Vagina (tissue), 2 donors: ENCODE data around the gene SLC39A11. TPM values are rescaled to one million over a fixed set of nuclear protein-coding genes. Genes with fewer than 3 reads are reported as not detected.

Experiments
- DNase-seq, 2 donors: peaks; one replicate each; pipeline ENCODE4 v3.0.0-alpha.2; 2017; ENCODE audit errors: extremely low spot score in 2 of 2
- H3K27ac ChIP-seq: fragments of 200-600 bp; sonication (generic); one replicate; pipeline ENCODE4 v1.5.1; 2019
- H3K27me3 ChIP-seq: fragments of 200-600 bp; sonication (generic); one replicate; pipeline ENCODE4 v1.5.1; 2019
- H3K36me3 ChIP-seq, 2 donors: fragments of 200-600 bp; sonication (generic); one replicate each; pipeline ENCODE4 v1.5.1; 2017 to 2019
- H3K4me1 ChIP-seq: fragments of 200-600 bp; sonication (generic); one replicate; pipeline ENCODE4 v1.5.1; 2019
- H3K4me3 ChIP-seq, 2 donors: fragments of 200-600 bp; sonication (generic); 1 replicate in 1 of 2; 2 replicates in 1 of 2; pipeline ENCODE4 v1.5.1; 2016 to 2019
- H3K9me3 ChIP-seq: fragments of 200-600 bp; sonication (generic); one replicate; pipeline ENCODE4 v1.5.1; 2019
- CTCF ChIP-seq, 3 experiments: fragments of 450-650 bp in 2 of 3; fragments of 200-600 bp in 1 of 3; sonication (generic) in 1 of 3; IDR thresholded peaks; one replicate each; pipeline ENCODE4 v1.5.1; 2017 to 2019; ENCODE audit warnings: antibody characterized with exemption in 3 of 3, mild to moderate bottlenecking in 2 of 3, moderate library complexity in 2 of 3
- POLR2A ChIP-seq, 2 donors: fragments of 450-650 bp; IDR thresholded peaks; one replicate each; pipeline ENCODE4 v1.6.1; 2017; ENCODE audit warnings: antibody characterized with exemption in 2 of 2, mild to moderate bottlenecking in 2 of 2, moderate library complexity in 2 of 2
- POLR2AphosphoS5 ChIP-seq, 2 donors: sonication (generic); formaldehyde crosslinking; IDR thresholded peaks; one replicate each; pipeline ENCODE4 v1.9.0; 2017; ENCODE audit warnings: antibody characterized with exemption in 2 of 2, mild to moderate bottlenecking in 2 of 2, low read depth in 1 of 2; ENCODE audit not compliant: insufficient read depth in 1 of 2
- intact Hi-C: fragments of 100-400 bp; cut with DNase I; formaldehyde crosslinking; loops from one replicate; pipeline ENCODE4 v1.15.1; 2023
- total RNA-seq: library from RNA; depleted of rRNA; stranded (reverse); fragments of >200 nt; gene quantifications from one replicate; pipeline ENCODE4 v1.2.3, GENCODE V29; 2016

Gene SLC39A11
- total RNA-seq, 1 donor from 2014 or later, result 22.6 TPM

- H3K27me3 ChIP-seq, result no peaks in the 10 kb centered on the region
- intact Hi-C loops, result no loop called here
- TF ChIP-seq CTCF (IDR thresholded peaks at IDR 0.05), result no peak
- no peak for TF ChIP-seq POLR2A (IDR thresholded peaks at IDR 0.05)
- TF ChIP-seq POLR2AphosphoS5 (IDR thresholded peaks at IDR 0.05; ENCODE audit: insufficient read depth in 1 of 2, low read depth in 1 of 2), result no peak
- no peak for DNase-seq
- H3K9me3 ChIP-seq, result no peaks in the 10 kb centered on the region
- H3K36me3 ChIP-seq, result no peaks in the 10 kb centered on the region
- H3K27ac ChIP-seq, result no peak overlapping the region
- no peak overlapping the region for H3K4me3 ChIP-seq
- peaks cover 20% of the 10 kb centered on the region for H3K4me1 ChIP-seq
These were observed 114.6 kb downstream of the SLC39A11 start for GRCh38 chr17:72977771-72978417.

GRCh38 chr17:72976971-72977770, 115.3 kb downstream of the SLC39A11 start:
- TF ChIP-seq CTCF (IDR thresholded peaks at IDR 0.05), result no peak
- no peak for TF ChIP-seq POLR2AphosphoS5 (IDR thresholded peaks at IDR 0.05; ENCODE audit: insufficient read depth in 1 of 2, low read depth in 1 of 2)
- TF ChIP-seq POLR2A (IDR thresholded peaks at IDR 0.05), result no peak
- H3K27ac ChIP-seq, result no peak overlapping the region
- DNase-seq, result no peak
- no peaks in the 10 kb centered on the region for H3K9me3 ChIP-seq
- intact Hi-C loops, result no loop called here
- no peaks in the 10 kb centered on the region for H3K36me3 ChIP-seq
- H3K27me3 ChIP-seq, result no peaks in the 10 kb centered on the region
- H3K4me1 ChIP-seq, result peaks cover 20% of the 10 kb centered on the region
- H3K4me3 ChIP-seq, result no peak overlapping the region

GRCh38 chr17:72975509-72975908, 117.0 kb downstream of the SLC39A11 start:
- H3K4me1 ChIP-seq, result peaks cover 20% of the 10 kb centered on the region

GRCh38 chr17:72974605-72975232, 117.8 kb downstream of the SLC39A11 start:
- TF ChIP-seq POLR2A (IDR thresholded peaks at IDR 0.05) (no peak), CTCF (IDR thresholded peaks at IDR 0.05) (no peak), POLR2AphosphoS5 (IDR thresholded peaks at IDR 0.05; ENCODE audit: insufficient read depth in 1 of 2, low read depth in 1 of 2) (no peak)
- no peak for DNase-seq
- H3K4me1 ChIP-seq, result peaks cover 20% of the 10 kb centered on the region
- H3K9me3 ChIP-seq, result no peaks in the 10 kb centered on the region
- no peak overlapping the region for H3K4me3 ChIP-seq
- H3K27me3 ChIP-seq, result no peaks in the 10 kb centered on the region
- H3K36me3 ChIP-seq, result no peaks in the 10 kb centered on the region
- no peak overlapping the region for H3K27ac ChIP-seq
- intact Hi-C loops, result no loop called here

More at GRCh38 chr17:72975509-72975908, 117.0 kb downstream of the SLC39A11 start:
- Histone ChIP-seq H3K27ac (no peak overlapping the region), H3K9me3 (no peaks in the 10 kb centered on the region), H3K4me3 (no peak overlapping the region), H3K36me3 (no peaks in the 10 kb centered on the region), H3K27me3 (no peaks in the 10 kb centered on the region)
- DNase-seq, result no peak
- intact Hi-C loops, result no loop called here
- TF ChIP-seq CTCF (IDR thresholded peaks at IDR 0.05) (no peak), POLR2A (IDR thresholded peaks at IDR 0.05) (no peak), POLR2AphosphoS5 (IDR thresholded peaks at IDR 0.05; ENCODE audit: insufficient read depth in 1 of 2, low read depth in 1 of 2) (no peak)
